Fibroblast of pulmonary artery (primary cell): ENCODE results near the gene SYT14.

Source experiments
- DNase-seq: peaks from one replicate; pipeline ENCODE4 v3.0.0-alpha.2; 2010; ENCODE audit warnings: low read depth
- H3K4me3 ChIP-seq: replicated peaks from 2 replicates; pipeline ENCODE4 v1.5.1; 2011; ENCODE audit warnings: low read depth, mild to moderate bottlenecking, control low read depth, low read length, moderate library complexity
- CTCF ChIP-seq: IDR thresholded peaks from 2 replicates; pipeline ENCODE4 v1.5.1; 2011; ENCODE audit warnings: mild to moderate bottlenecking, control low read depth, low read length, inconsistent platforms; ENCODE audit errors: missing control alignments

SYT14 gene

GRCh38 chr1:209945377-209945776 is 7.4 kb downstream of the SYT14 start:
- TF ChIP-seq CTCF, result no peak
- no peak overlapping the region for H3K4me3 ChIP-seq
- no peak for DNase-seq

GRCh38 chr1:209948155-209948554 is 10.1 kb downstream of the SYT14 start:
- no peak for DNase-seq
- no peak for TF ChIP-seq CTCF
- H3K4me3 ChIP-seq, result no peak overlapping the region

GRCh38 chr1:209956116-209956515 is 18.1 kb downstream of the SYT14 start:
- no peak for DNase-seq
- TF ChIP-seq CTCF, result no peak
- no peak overlapping the region for H3K4me3 ChIP-seq

GRCh38 chr1:209959623-209960022 is 21.6 kb downstream of the SYT14 start:
- no peak for TF ChIP-seq CTCF
- no peak for DNase-seq
- no peak overlapping the region for H3K4me3 ChIP-seq

GRCh38 chr1:209960926-209961325 is 22.9 kb downstream of the SYT14 start:
- DNase-seq, result no peak
- H3K4me3 ChIP-seq, result no peak overlapping the region
- no peak for TF ChIP-seq CTCF

GRCh38 chr1:209962388-209962787 is 24.4 kb downstream of the SYT14 start:
- H3K4me3 ChIP-seq, result no peak overlapping the region
- no peak for DNase-seq
- no peak for TF ChIP-seq CTCF

GRCh38 chr1:209962856-209963255 is 24.8 kb downstream of the SYT14 start:
- DNase-seq, result no peak
- no peak for TF ChIP-seq CTCF
- no peak overlapping the region for H3K4me3 ChIP-seq
